ENCODE results near the gene TTN.

TTN gene

DNA sequence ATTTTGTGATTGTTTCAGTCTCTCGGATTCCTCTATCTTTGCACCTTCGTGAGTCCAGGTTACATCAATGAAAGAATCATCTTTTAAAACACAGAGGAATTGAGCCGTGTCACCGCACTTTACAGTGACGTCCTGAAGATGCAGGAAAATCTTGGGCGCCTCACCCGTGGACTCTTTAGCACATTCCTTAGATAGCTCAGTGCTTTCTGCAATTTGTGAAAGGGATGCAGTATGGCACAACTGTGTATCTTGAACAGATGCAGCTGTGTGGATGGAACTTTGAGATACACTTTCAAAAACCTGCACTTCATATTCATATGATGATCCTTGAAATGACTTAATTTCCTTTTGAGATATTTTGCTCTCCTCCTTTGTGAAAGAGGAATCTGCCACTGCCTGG, 50.9 kb downstream of the TTN start:
- in situ Hi-C loops (cut with MboI; ENCODE audit: low sequenced_read_pairs): no loop called here

DNA sequence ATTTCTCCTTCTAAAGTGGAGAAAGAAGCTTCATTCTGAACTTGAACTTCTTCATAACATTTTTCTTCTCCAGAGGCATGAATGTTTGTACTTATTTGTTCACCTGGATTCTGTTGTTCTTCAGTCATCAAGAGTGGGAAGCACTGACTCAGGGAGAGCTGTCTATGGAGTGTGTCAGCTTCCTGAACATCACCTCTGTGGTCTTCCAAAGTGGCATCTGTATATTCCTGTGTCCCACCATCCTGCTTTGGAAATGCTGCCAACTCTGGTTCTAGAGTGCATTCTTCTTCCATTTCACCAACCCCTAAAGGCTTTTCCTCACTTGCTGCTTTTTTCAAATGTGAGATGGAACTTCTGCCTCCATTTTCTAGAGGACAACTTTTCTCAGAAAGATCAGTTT, 59.5 kb downstream of the TTN start:
- in situ Hi-C loops (cut with MboI; ENCODE audit: low sequenced_read_pairs): no loop called here

DNA sequence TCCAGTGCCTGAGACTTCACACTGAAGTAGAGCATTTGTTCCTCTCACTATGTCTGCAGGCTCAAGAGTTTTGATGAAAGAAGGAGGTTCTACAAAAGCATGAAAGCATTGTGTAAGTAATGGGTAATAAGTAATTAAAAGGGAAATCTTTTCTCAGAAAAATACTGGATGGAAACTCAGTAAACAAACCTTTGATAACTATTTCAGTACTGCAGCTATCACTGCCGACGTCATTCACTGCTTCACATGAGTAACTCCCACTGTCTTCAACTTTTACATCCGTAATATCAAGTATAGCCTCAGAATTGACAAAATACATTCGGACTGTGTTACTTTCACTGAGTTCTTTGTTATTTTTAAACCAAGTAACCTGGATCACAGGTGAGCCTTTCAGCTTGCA, 72.7 kb downstream of the TTN start:
- in situ Hi-C loops (cut with MboI; ENCODE audit: low sequenced_read_pairs): no loop called here

DNA sequence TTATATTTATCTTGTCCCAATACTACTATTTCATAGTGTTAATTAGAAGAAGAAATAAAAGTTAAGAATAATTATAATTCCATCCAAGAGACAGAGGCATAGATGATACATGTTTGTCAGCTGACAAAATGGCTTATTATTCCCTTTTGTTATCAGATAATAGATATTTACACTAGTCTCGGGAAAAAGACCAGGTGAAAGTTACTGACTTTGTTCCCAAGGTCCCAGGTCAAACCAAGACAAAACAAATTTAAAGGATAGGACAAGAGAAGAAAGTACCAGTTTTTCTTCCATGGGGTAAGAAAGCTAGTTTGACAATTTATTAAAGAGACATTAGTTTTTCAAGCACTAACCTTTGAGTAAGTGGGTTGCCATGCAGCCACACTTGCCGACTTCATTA, 73.2 kb downstream of the TTN start:
- in situ Hi-C loops (cut with MboI; ENCODE audit: low sequenced_read_pairs): no loop called here

DNA sequence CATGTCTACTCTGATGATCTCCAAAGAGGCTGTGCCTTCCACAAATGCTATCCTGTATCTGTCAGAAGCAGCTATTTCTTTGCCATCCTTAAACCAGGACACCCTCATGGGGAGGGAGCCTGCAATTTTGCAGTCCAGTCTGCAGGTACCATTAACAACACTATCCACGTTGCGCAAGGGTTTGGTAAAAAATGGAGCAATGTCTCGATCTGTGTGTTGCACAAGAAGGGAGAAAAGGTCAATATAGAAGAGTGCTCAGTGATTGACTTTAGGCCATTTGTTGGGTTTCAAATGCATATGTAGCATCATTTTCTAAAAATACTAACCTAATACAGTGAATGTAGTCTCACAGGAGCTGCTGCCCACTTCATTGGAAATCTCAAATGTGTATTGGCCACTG, 74.3 kb downstream of the TTN start:
- in situ Hi-C loops (cut with MboI; ENCODE audit: low sequenced_read_pairs): no loop called here

DNA sequence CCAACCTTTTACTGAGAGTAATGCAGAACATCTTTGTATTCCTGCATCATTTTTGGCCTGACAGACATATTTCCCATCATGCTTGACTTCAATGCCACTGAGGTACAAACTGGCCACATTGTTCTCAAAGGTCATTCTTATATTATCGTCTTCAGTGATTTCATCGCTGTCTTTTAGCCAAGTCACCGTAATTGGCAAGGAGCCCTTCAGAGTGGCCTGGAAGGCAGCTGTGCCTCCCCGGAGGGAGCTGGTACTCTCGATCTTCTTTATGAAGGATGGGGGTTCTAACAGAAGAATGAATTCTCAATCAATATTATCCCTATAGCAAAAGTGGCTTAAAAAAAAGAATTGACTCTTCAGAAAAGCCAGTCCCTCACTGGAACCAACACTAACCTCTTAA, 75.9 kb downstream of the TTN start:
- in situ Hi-C loops (cut with MboI; ENCODE audit: low sequenced_read_pairs): no loop called here

DNA sequence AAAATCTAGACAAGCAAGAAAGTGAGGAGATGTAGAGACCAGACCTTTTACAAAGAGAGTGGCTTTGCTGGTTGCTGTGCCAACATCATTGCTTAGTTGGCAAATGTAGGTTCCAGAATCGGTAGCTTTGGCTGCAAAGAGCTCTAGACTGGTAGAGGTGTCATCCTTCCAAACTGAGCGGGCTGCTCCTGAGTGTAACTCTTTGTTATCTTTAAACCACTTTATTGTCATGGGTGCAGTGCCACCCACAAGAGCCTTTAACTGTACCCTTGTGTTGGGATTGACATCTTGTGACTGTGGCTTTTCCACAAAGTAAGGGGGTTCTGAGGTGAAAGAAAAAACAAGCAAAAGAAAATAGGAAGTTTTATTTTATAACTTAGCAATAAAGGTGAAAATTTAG, 77.2 kb downstream of the TTN start:
- in situ Hi-C loops (cut with MboI; ENCODE audit: low sequenced_read_pairs): no loop called here

DNA sequence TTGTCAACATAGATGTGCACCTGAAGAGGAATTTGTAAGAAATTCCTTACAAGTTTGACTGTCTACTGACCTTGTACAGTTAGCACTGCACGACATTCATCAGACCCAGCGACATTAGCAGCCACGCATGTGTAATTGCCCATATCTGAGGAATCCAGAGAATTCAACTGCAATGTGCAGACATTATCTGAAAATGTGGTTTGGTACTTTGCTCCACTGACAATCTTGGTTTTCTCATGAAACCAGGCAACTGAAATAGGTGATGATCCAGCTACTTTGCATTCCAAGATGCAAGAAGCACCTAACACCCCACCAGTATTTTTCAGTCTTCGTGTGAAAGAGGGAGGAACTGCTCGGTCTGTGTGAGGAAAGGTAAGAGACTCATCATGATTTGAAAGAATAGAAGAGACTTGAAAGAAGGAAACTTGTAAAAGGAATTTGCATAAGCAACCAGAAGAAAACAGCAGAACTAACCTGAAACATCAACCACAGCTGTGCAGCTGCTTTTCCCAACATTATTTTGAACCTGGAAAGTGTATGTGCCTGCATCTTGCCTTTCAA, 83.4 kb downstream of the TTN start:
- in situ Hi-C loops (cut with MboI; ENCODE audit: low sequenced_read_pairs): no loop called here

DNA sequence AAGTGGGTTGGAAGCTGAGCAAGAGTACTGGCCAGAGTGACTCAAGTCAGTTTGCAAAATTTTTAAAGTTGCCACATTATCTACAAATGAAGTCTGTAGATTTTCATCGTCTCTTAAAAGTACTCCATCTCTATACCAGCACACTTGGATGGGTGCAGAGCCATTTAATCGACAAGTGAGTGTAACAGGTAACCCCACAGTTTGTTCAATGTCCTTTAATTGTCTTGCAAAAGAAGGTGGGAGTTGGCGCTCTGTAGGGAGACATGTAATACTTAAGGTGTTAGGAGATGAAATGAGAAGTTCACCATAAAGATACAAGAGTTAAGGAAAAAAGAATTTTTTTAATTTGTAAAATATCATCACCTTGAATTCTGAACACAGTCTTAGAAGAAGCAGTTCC, 84.9 kb downstream of the TTN start:
- in situ Hi-C loops (cut with MboI; ENCODE audit: low sequenced_read_pairs): no loop called here

DNA sequence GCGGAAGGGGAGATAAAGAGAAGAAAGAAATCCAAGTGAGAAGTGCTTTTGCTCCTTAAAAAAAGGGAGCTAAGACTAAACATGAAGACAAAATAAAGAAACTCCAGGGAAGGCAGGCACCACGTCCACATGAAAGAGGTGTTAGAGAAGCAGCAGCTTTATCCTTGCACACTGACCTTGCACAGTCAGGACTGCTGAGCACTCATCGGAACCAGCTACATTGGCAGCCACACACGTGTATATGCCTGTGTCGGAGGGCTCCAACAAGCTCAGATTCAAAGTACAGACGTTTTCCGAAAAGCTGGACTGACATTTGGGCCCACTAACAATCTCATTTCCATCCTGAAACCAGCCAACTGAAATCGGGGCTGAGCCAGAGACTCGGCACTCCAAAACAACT, 88.2 kb downstream of the TTN start:
- in situ Hi-C loops (cut with MboI; ENCODE audit: low sequenced_read_pairs): no loop called here

DNA sequence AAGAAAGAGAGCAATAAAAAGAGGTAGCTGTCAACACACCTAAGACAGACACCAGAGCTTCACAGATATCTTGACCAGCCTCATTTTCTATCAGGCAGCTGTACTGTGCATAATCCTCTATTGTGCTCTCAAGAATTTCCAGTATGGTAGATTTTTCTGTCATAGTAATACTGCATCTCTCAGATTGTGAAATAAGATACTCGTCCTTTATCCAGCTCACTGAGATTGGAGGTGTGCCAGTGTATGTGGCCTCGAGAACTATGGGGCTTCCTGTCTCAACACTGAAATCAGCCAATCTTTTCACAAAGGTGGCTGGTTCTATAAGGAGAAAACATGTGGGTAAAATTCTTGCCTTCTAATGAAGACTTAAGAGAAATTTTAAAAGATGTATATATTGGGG, 88.9 kb downstream of the TTN start:
- in situ Hi-C loops (cut with MboI; ENCODE audit: low sequenced_read_pairs): no loop called here

DNA sequence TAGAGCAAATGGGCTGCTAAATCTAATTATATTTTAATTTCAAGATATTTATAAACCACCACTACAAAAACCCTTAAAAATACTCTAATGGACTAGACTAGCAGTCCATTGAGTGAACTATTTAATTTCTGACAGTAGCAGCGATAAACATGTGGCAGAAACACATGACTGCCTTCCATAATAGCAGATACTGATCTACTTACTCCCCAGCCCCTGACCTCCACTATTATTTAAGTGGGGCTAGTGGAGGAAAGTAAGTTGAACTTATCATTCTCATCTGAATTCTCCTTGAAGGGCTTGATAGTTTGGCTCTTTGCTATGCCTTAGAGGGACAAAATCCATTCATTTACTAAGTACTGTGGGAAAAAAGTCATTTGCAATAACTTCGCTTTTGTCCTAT, 90.8 kb downstream of the TTN start:
- in situ Hi-C loops (cut with MboI; ENCODE audit: low sequenced_read_pairs): no loop called here

DNA sequence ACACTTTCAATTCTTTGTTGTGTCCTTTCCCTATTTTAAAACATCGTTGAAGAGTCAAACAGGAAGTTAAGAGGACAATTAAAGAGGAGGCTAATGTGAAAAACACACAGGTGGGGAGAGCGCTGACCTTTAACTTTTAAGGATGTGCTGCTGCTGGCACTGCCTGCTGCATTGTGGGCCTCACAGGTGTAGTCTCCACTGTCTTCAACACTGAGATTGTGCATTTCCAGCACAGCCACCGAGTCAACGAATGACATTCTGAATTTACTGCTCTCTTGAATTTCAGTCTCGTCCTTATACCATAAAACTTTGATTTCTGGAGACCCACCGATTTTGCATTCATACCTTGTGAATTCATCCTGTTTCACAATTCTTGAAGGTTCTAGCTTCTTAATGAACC, 91.9 kb downstream of the TTN start:
- in situ Hi-C loops (cut with MboI; ENCODE audit: low sequenced_read_pairs): no loop called here

DNA sequence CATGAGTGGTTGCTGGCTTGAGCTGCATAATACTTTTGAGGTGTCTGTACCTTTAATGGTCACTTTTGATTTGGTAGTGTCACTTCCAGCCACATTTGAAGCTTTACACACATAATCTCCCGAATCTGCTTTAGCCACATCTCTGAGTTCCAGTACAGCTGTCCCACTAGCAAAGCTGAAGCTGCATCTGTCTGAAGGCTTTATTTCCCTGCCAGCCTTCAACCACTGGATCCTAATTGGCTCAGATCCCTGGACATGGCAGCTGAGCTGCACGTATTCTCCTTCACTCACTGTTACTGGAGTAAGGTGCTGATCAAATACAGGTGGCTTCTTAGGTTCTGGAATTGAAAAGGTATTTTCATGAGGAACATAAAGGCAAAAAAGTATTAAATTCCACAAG, 99.7 kb downstream of the TTN start:
- in situ Hi-C loops (cut with MboI; ENCODE audit: low sequenced_read_pairs): no loop called here

DNA sequence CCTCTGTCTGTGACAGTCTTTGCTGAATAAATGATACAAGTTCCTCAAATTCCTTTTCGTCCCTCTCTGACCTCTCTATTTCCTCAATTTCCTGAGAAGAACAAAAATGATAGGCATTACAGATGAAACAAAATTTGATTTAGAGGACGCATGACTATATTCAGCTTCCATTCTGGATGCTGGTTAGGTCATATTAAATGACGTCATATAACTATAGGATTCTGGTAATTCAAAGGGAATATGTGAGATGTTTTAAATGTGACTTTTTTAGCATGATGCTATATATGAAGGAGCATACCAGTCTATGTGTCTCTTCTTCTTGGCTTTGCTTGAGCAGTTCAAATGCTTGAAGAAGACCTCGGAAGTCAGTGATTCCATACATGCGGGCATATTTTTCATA, 102.3 kb downstream of the TTN start:
- in situ Hi-C loops (cut with MboI; ENCODE audit: low sequenced_read_pairs): no loop called here

DNA sequence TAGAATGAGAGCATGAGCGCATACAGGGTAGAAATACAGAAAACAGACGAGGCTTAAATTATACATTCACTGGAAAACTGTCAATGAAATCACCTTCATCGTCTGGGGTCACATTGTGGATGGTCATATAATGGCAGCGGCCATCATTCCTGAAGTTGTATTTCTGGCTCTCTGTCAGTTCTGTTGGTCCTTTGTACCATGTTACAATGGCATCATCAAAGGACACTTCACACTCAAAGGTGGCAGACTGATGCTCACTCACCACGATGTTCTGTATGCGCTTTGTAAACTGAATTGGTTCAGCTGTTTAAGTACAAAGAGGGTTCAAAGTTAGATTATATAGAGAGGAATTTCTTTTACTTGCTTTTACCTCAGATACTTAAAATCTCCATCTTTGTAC, 104.9 kb downstream of the TTN start:
- in situ Hi-C loops (cut with MboI; ENCODE audit: low sequenced_read_pairs): no loop called here

DNA sequence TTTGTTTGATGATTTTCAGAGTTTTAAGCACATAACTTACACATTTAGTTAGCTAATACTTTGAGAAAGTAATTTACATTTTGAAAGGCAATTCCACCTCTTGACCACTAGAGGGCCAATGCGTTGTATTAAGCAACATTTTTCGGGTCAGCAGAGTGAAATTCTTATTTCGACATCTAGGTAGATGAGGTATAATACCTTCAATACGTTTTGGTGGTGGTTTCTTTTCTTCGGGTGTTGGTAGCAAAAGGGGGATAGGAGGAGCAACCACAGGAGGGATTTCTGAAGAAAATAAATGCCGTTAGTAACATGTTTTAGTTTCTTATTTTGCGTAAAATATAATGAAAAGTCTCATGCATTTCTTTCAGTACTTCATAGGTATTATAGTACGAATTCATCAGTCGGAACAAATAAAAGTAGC, 106.3 kb downstream of the TTN start:
- in situ Hi-C loops (cut with MboI; ENCODE audit: low sequenced_read_pairs): no loop called here

DNA sequence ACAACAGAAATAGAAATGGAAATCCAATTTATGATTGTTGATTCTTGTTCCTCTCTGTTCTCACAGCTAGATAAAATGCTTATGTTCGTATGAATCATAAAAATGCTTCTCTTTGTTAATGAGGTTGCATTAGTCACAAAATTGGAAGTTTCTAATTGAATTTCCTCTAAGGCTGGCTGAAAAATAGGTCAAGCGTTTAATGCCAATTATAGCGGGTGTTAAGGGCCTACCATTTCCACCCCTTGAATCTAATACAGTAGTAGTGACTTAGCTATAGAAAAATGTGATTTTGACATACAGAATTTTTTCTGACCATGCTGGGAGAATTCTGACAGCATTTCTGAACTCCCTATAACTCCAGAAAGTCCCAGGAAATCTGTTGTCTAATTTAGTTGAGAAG, 107.1 kb downstream of the TTN start:
- in situ Hi-C loops (cut with MboI; ENCODE audit: low sequenced_read_pairs): no loop called here

DNA sequence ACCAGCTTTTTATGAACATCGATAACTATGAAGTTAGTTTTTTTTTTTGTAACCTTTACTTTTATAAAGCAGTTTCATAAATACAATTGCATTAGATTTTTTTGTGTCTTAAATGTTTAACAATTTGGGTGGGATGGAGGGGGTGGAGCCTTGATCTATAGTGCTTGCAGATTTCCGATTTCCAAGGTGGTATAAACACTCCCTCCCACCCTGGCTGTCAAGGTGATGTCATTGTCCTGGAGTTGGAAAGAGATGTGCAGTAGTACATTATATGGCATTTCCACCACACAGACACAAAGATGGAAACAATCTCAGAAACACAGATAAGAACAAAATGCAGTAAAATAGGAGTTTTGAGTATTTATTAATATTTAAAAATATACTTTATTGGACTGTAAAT, 114.4 kb downstream of the TTN start:
- in situ Hi-C loops (cut with MboI; ENCODE audit: low sequenced_read_pairs): no loop called here

DNA sequence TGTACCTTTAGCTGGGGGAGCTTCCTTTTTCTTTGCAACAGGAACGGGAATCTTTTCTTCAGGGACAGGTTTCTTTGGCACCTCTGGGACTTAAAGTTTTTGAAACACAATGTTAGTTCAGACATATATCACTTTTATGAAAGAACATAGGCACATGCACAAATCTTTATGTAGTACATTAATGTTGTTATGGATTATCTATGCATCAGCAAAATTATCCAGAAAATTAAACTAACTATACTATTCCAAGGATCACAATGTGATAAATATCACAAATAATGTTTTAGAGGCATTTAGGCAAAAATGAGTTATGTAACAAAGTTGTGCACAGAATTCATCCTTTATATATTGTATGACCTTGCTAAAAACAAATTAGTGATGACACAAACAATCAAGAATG, 117.4 kb downstream of the TTN start:
- in situ Hi-C loops (cut with MboI; ENCODE audit: low sequenced_read_pairs): no loop called here

DNA sequence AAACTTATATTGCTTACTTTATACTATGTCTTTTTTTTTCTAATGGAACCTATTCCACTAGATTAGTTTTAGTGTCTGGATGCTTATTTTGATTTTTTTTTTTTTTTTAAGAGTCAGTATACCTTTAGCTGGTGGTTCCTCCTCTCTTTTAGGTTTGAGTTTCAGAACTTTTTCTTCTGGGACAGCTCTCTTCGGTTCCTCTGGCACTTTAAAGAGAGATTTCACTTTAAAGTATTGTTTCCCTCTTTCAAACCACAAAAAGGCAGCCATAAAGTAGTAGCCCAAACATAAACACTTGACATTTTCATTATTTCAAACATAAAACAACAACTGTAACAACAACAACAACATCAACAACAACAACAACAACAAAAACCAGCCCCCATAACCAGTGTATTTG, 123.3 kb downstream of the TTN start:
- in situ Hi-C loops (cut with MboI; ENCODE audit: low sequenced_read_pairs): no loop called here

DNA sequence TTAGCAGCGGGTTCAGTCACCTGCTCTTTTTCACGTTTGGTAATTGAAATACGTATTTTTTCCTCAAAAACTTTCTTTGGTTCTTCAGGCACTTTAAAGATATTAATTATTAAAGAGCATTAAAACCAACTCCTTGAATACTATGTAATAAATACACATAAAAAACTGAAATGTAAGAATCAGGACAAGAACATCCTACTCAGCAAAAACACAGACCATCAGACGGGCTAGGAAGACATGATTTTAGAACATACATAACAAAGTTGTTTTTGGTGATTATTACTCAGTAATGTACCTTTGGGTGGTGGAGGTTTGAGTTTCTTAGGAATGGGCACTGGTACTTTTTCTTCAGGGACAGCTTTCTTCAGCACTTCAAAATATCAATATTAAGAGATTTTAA, 126.1 kb downstream of the TTN start:
- in situ Hi-C loops (cut with MboI; ENCODE audit: low sequenced_read_pairs): no loop called here

DNA sequence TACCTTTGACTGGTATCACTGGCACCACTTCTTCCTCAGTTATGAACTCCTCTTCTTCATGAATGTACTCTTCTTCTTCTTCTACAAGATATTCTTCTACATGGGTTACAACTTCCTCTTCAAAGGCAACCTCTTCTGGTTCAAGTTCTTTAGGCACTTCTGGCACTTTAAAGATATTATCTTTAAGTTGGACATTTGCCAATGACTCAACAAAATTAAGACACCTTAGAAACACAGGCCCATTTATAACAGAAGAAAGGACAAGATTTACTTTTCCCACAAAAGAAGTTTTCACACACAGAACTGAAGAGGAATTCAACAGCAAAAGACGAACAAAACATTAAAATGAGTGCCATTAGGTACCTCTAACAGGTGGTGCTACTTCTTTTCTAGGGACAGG, 127.3 kb downstream of the TTN start:
- in situ Hi-C loops (cut with MboI; ENCODE audit: low sequenced_read_pairs): no loop called here

DNA sequence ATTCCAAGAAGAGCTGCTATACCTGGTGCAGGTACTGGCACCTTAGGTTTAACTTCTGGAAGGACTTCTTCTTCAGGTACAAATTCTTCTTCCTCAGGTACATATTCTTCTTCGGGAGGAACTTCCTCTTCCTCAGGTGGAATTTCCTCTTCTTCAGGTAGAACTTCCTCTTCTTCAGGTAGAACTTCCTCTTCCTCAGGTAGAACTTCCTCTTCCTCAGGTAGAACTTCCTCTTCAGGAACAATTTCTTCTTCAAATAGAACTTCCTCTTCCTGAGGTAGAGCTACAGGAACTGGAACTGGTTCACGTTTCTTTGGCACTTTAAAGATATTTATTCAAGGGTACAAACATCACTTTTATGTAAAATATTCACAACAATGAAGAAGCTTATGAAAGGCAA, 129.6 kb downstream of the TTN start:
- in situ Hi-C loops (cut with MboI; ENCODE audit: low sequenced_read_pairs): no loop called here
